Transverse colon (tissue), 4 donors: ENCODE data around the gene DTX3. TPM values are rescaled to one million over a fixed set of nuclear protein-coding genes. Genes with fewer than 3 reads are reported as not detected.
A peak's percentile ranks its signal among the peaks of the same experiment; 100 is the strongest.

Experiments used
- DNase-seq: peaks from one replicate; pipeline ENCODE4 v3.0.0-alpha.2; 2019
- H3K27ac ChIP-seq, 4 donors: fragments of 200-600 bp; sonication (generic); 2 replicates each; pipeline ENCODE4 v1.5.1; 2016 to 2018; ENCODE audit warnings: inconsistent platforms in 4 of 4
- H3K27me3 ChIP-seq: fragments of 200-600 bp; sonication (generic); 2 replicates; pipeline ENCODE4 v1.5.1; 2017; ENCODE audit warnings: inconsistent platforms
- H3K36me3 ChIP-seq, 4 donors: fragments of 200-600 bp; sonication (generic); 2 replicates each; pipeline ENCODE4 v1.5.1; 2017 to 2019; ENCODE audit warnings: inconsistent platforms in 4 of 4
- H3K4me1 ChIP-seq, 4 donors: fragments of 200-600 bp; sonication (generic); 2 replicates each; pipeline ENCODE4 v1.5.1; 2017 to 2020; ENCODE audit warnings: inconsistent platforms in 4 of 4
- H3K4me3 ChIP-seq, 4 donors: fragments of 200-600 bp; sonication (generic); 1 replicate in 1 of 4; 2 replicates in 3 of 4; pipeline versions ENCODE4 v1.5.1 to v1.6.1; 2017 to 2019; ENCODE audit warnings: inconsistent platforms in 4 of 4
- H3K9me3 ChIP-seq, 2 donors: fragments of 200-600 bp; sonication (generic); 2 replicates each; pipeline ENCODE4 v1.5.1; 2017 to 2019; ENCODE audit warnings: inconsistent platforms in 2 of 2
- CTCF ChIP-seq, 5 experiments: fragments of 200-600 bp in 3 of 5; fragments of 450-650 bp in 2 of 5; sonication (generic) in 3 of 5; IDR thresholded peaks; 1 replicate in 2 of 5; 2 replicates in 3 of 5; pipeline ENCODE4 v1.5.1; 2016 to 2017; ENCODE audit warnings: antibody characterized with exemption in 5 of 5, inconsistent platforms in 3 of 5, mild to moderate bottlenecking in 2 of 5, moderate library complexity in 1 of 5
- EP300 ChIP-seq: sonication (generic); formaldehyde crosslinking; IDR thresholded peaks from one replicate; pipeline ENCODE4 v1.6.1; 2017; ENCODE audit warnings: antibody characterized with exemption, low read depth
- POLR2A ChIP-seq: fragments of 450-650 bp; IDR thresholded peaks from one replicate; pipeline ENCODE4 v1.6.1; 2016; ENCODE audit warnings: antibody characterized with exemption, mild to moderate bottlenecking, moderate library complexity
- POLR2AphosphoS5 ChIP-seq, 3 donors: sonication (generic); formaldehyde crosslinking; IDR thresholded peaks; one replicate each; pipeline ENCODE4 v1.6.1; 2016; ENCODE audit warnings: antibody characterized with exemption in 3 of 3
- WGBS, 2 donors: methylation state at CpG; one replicate each; pipeline ENCODE4 v1.1.5; 2018; ENCODE audit warnings: low coverage in 1 of 2; 5-methylcytosine and 5-hydroxymethylcytosine counted together
- in situ Hi-C, 4 donors: fragments of 200-750 bp; cut with MboI; loops; one replicate each; pipeline versions ENCODE4 v1.15.0 to v1.15.1; 2017; ENCODE audit warnings: low sequenced_read_pairs in 3 of 4, low pct_ligation_motif_present in 1 of 4, low pct_unique_long_range_greater_than_20kb in 1 of 4
- intact Hi-C: fragments of 100-400 bp; cut with DNase I; formaldehyde crosslinking; loops from one replicate; pipeline ENCODE4 v1.15.1; 2023; ENCODE audit warnings: low total_unique reads
- total RNA-seq, 4 donors: library from RNA; depleted of rRNA; stranded (reverse); fragments of >200 nt; gene quantifications; one replicate each; pipeline ENCODE4 v1.1.0, GENCODE V29; 2016

The DTX3 gene
- total RNA-seq, 4 donors from 2014 or later: 8.0 to 10.9 (median 9.6) TPM

GRCh38 chr12:57621497-57622292 lies 17.1 kb downstream of the DTX3 start:
- Histone ChIP-seq H3K27me3 (peaks cover 98% of the 10 kb centered on the region), H3K9me3 (no peaks in the 10 kb centered on the region), H3K36me3 (no peaks in the 10 kb centered on the region), H3K27ac (no peak overlapping the region), H3K4me1 (peaks cover 0 to 23% (median 14%) of the 10 kb centered on the region in 4 donors), H3K4me3 (peak overlapping the region in 2 of 4 donors; percentile 30 to 40)
- no peak for TF ChIP-seq EP300
- peak; percentile 89 to 98 (median 92) for TF ChIP-seq CTCF (IDR thresholded peaks at IDR 0.05)
- DNase-seq: peak; percentile 55
- WGBS, 2 donors: 0 to 1% methylated on average over 10 to 48 of the region's 49 CpGs
- intact Hi-C loops (loop anchor here (1.0 kb wide), 1 partner anchor 38 kb away; no protein-coding TSS in a partner anchor), in situ Hi-C loops (loop anchor here in 2 of 4 donors (5.0 to 10.0 kb wide), 2 partner anchors 39 to 47 kb away; no protein-coding TSS in a partner anchor)

GRCh38 chr12:57622293-57623245 lies 17.9 kb downstream of the DTX3 start:
- Histone ChIP-seq H3K27me3 (peaks cover 100% of the 10 kb centered on the region), H3K36me3 (no peaks in the 10 kb centered on the region), H3K4me1 (peaks cover 0 to 26% (median 14%) of the 10 kb centered on the region in 4 donors), H3K4me3 (no peak overlapping the region), H3K27ac (no peak overlapping the region), H3K9me3 (no peaks in the 10 kb centered on the region)
- no peak for TF ChIP-seq EP300
- no peak for TF ChIP-seq POLR2A
- TF ChIP-seq POLR2AphosphoS5 (IDR thresholded peaks at IDR 0.05): no peak
- no peak for TF ChIP-seq CTCF (IDR thresholded peaks at IDR 0.05)
- 75 to 78% methylated on average over 3 to 9 of the region's 9 CpGs for WGBS, 2 donors
- intact Hi-C loops: no loop called here
- no peak for DNase-seq
- in situ Hi-C loops: loop anchor here in 2 of 4 donors (5.0 to 10.0 kb wide), 2 partner anchors 40 to 48 kb away; no protein-coding TSS in a partner anchor

GRCh38 chr12:57623385-57623784 lies 18.8 kb downstream of the DTX3 start:
- Histone ChIP-seq H3K4me3 (no peak overlapping the region), H3K9me3 (no peaks in the 10 kb centered on the region), H3K4me1 (peaks cover 0 to 29% (median 14%) of the 10 kb centered on the region in 4 donors), H3K27me3 (peaks cover 100% of the 10 kb centered on the region), H3K36me3 (no peaks in the 10 kb centered on the region), H3K27ac (no peak overlapping the region)
- intact Hi-C loops: no loop called here
- in situ Hi-C loops: loop anchor here in 2 of 4 donors (5.0 to 10.0 kb wide), 2 partner anchors 41 to 49 kb away; no protein-coding TSS in a partner anchor
- TF ChIP-seq EP300: no peak
- TF ChIP-seq POLR2A: no peak
- no peak for TF ChIP-seq CTCF (IDR thresholded peaks at IDR 0.05)
- TF ChIP-seq POLR2AphosphoS5 (IDR thresholded peaks at IDR 0.05): no peak
- 69 to 82% methylated on average over 2 of the region's 2 CpGs for WGBS, 2 donors
- DNase-seq: no peak
